Myocyte (in vitro differentiated cells): ENCODE data around the gene TMBIM4. TPM values are rescaled to one million over a fixed set of nuclear protein-coding genes. Genes with fewer than 3 reads are reported as not detected.
A peak's percentile ranks its signal among the peaks of the same experiment; 100 is the strongest.
"Not testable (repeated sequence)": the region's sequence is repeated elsewhere in the genome, so short reads cannot be mapped to it uniquely, and the experiment has no call there.

ENCODE experiments used
- DNase-seq: peaks from one replicate; pipeline ENCODE4 v3.0.0-alpha.2; 2012; ENCODE audit warnings: low read depth
- polyA plus RNA-seq: library from polyadenylated mRNA; unstranded; fragments of >200 nt; gene quantifications from one replicate; pipeline ENCODE4 v1.2.1, GENCODE V29; 2012; ENCODE audit warnings: missing spikeins
- total RNA-seq: library from RNA; depleted of rRNA; stranded (reverse); fragments of >200 nt; gene quantifications from 2 replicates; pipeline ENCODE4 v1.2.3, GENCODE V29; 2014

TMBIM4 gene
- 95.8 and 115 TPM in 2 replicates for total RNA-seq
- polyA plus RNA-seq: 83.9 TPM

- DNase-seq: peak; percentile 95
Observed at GRCh38 chr12:66169221-66170170, at the start of gene TMBIM4. TSS of gene TMBIM4 (minus strand) at chr12:66169996. CDS start at chr12:66169951, 45 bp downstream.

GRCh38 chr12:66217342-66217917 is 47.6 kb upstream of the TMBIM4 start:
- DNase-seq: no peak

GRCh38 chr12:66213011-66213410 is 43.2 kb upstream of the TMBIM4 start:
- DNase-seq: not testable (repeated sequence)

GRCh38 chr12:66211573-66211972 is 41.8 kb upstream of the TMBIM4 start:
- DNase-seq: not testable (repeated sequence)

GRCh38 chr12:66210840-66211239 is 41.0 kb upstream of the TMBIM4 start:
- DNase-seq: peak; percentile 11

GRCh38 chr12:66206141-66206540 is 36.3 kb upstream of the TMBIM4 start:
- no peak for DNase-seq

- no peak for DNase-seq
Observed at GRCh38 chr12:66203820-66204219, 34.0 kb upstream of the TMBIM4 start.

GRCh38 chr12:66199831-66200509 is 30.2 kb upstream of the TMBIM4 start:
- no peak for DNase-seq

GRCh38 chr12:66199141-66199540 is 29.3 kb upstream of the TMBIM4 start:
- no peak for DNase-seq

GRCh38 chr12:66197495-66197921 is 27.7 kb upstream of the TMBIM4 start:
- DNase-seq: no peak

- no peak for DNase-seq
Observed at GRCh38 chr12:66196806-66197205, 27.0 kb upstream of the TMBIM4 start.

- DNase-seq: no peak
Observed at GRCh38 chr12:66195242-66195641, 25.4 kb upstream of the TMBIM4 start.

GRCh38 chr12:66194122-66194521 is 24.3 kb upstream of the TMBIM4 start:
- no peak for DNase-seq

- DNase-seq: no peak
Observed at GRCh38 chr12:66191547-66192126, 21.8 kb upstream of the TMBIM4 start.

GRCh38 chr12:66190519-66191370 is 20.9 kb upstream of the TMBIM4 start:
- no peak for DNase-seq

- no peak for DNase-seq
Observed at GRCh38 chr12:66189889-66190288, 20.1 kb upstream of the TMBIM4 start.

- no peak for DNase-seq
Observed at GRCh38 chr12:66189486-66189843, 19.7 kb upstream of the TMBIM4 start.

- DNase-seq: no peak
Observed at GRCh38 chr12:66188584-66189485, 19.0 kb upstream of the TMBIM4 start, which contains the start of gene IRAK3. TSS of gene IRAK3 (plus strand) at chr12:66189214. CDS start at chr12:66189300, 86 bp downstream.

- DNase-seq: no peak
Observed at GRCh38 chr12:66187821-66188220, 18.0 kb upstream of the TMBIM4 start.
